HG03095 (cell line): ENCODE measurements around the gene TFB2M.

Source experiments
- ATAC-seq: cut with Tn5 transposase; IDR thresholded peaks from one replicate; pipeline ENCODE4 v1.9.1; 2021; ENCODE audit warnings: moderate library complexity; ENCODE audit not compliant: unreplicated experiment

Gene TFB2M

GRCh38 chr1:246515390-246516005 is 50.6 kb downstream of the TFB2M start:
- ATAC-seq, result no peak

- no peak for ATAC-seq
Observed at GRCh38 chr1:246513619-246514343, 52.3 kb downstream of the TFB2M start.

- ATAC-seq, result no peak
Observed at GRCh38 chr1:246513041-246513440, 53.0 kb downstream of the TFB2M start.

- ATAC-seq, result no peak
Observed at GRCh38 chr1:246512635-246513034, 53.4 kb downstream of the TFB2M start.

- no peak for ATAC-seq
Observed at GRCh38 chr1:246512230-246512629, 53.8 kb downstream of the TFB2M start.

GRCh38 chr1:246511203-246511602 is 54.9 kb downstream of the TFB2M start:
- ATAC-seq, result no peak

- ATAC-seq, result no peak
Observed at GRCh38 chr1:246510147-246511030, 55.7 kb downstream of the TFB2M start.

- ATAC-seq, result no peak
Observed at GRCh38 chr1:246508897-246509688, 57.0 kb downstream of the TFB2M start.

- ATAC-seq, result peak; percentile 92
Observed at GRCh38 chr1:246506674-246507481, 59.2 kb downstream of the TFB2M start, which contains the start of gene SMYD3. TSS of gene SMYD3 (minus strand) at chr1:246507279.

- peak; percentile 6 for ATAC-seq
Observed at GRCh38 chr1:246506367-246506673, 59.7 kb downstream of the TFB2M start.

GRCh38 chr1:246503341-246503740 is 62.7 kb downstream of the TFB2M start:
- no peak for ATAC-seq

GRCh38 chr1:246497331-246497915 is 68.6 kb downstream of the TFB2M start:
- no peak for ATAC-seq

- no peak for ATAC-seq
Observed at GRCh38 chr1:246492611-246493245, 73.3 kb downstream of the TFB2M start.

GRCh38 chr1:246491551-246492053 is 74.5 kb downstream of the TFB2M start:
- no peak for ATAC-seq
